OCI-LY3 (cell line): ENCODE measurements around the gene SDHC.

Experiments used
- H2AFZ ChIP-seq: fragments of 200-600, 300-600 bp; shearing (Covaris generic); 2 replicates; pipeline ENCODE4 v1.6.0; 2014; ENCODE audit warnings: antibody characterized with exemption, low read depth, low read length
- H3K27ac ChIP-seq: fragments of 200-600, 300-600 bp; sonication (generic); 2 replicates; pipeline ENCODE4 v1.5.1; 2014; ENCODE audit warnings: mild to moderate bottlenecking, low read length, moderate library complexity, mixed read lengths
- H3K27me3 ChIP-seq: fragments of 200-600, 300-600 bp; sonication (generic); 2 replicates; pipeline ENCODE4 v1.6.1; 2014; ENCODE audit warnings: low read depth, low read length, mixed read lengths
- H3K36me3 ChIP-seq: fragments of 200-600, 300-600 bp; sonication (generic); replicated peaks from 2 replicates; pipeline ENCODE3; 2014; ENCODE audit warnings: low read depth, low read length, mixed read lengths
- H3K4me1 ChIP-seq: fragments of 300-600, 200-600 bp; sonication (generic); 2 replicates; pipeline ENCODE4 v1.6.1; 2014; ENCODE audit warnings: low read length, mixed read lengths
- H3K4me2 ChIP-seq: fragments of 200-600, 300-600 bp; sonication (generic); 2 replicates; pipeline ENCODE4 v1.6.1; 2014; ENCODE audit warnings: low read length, mixed read lengths
- H3K4me3 ChIP-seq: fragments of 300-600, 200-600 bp; sonication (generic); 2 replicates; pipeline ENCODE4 v1.5.1; 2014; ENCODE audit warnings: antibody characterized with exemption, mild to moderate bottlenecking, low read length, moderate library complexity
- H3K79me2 ChIP-seq: fragments of 300-600, 200-600 bp; shearing (Covaris generic); 2 replicates; pipeline ENCODE4 v1.6.1; 2014; ENCODE audit warnings: mild to moderate bottlenecking, low read length, mixed read lengths
- H3K9ac ChIP-seq: fragments of 300-600, 200-600 bp; shearing (Covaris generic); 2 replicates; pipeline ENCODE4 v1.6.0; 2014; ENCODE audit warnings: mild to moderate bottlenecking, low read length, moderate library complexity
- H3K9me3 ChIP-seq: fragments of 200-600, 300-600 bp; shearing (Covaris generic); 2 replicates; pipeline ENCODE4 v1.6.1; 2014; ENCODE audit warnings: low read length, mixed read lengths; ENCODE audit not compliant: insufficient read depth
- H4K20me1 ChIP-seq: fragments of 200-600, 300-600 bp; sonication (generic); 2 replicates; pipeline ENCODE4 v1.6.1; 2016; ENCODE audit warnings: low read length, mixed read lengths; ENCODE audit not compliant: insufficient read depth
- EZH2phosphoT487 ChIP-seq: fragments of 200-600 bp; shearing (Covaris generic); IDR thresholded peaks from 2 replicates; pipeline ENCODE4 v1.6.1; 2018; ENCODE audit warnings: antibody characterized with exemption, mixed run types, low read depth
- TF ChIP-seq, protein P1 (sequence below): fragments of 200-600, 300-600 bp; sonication (generic); IDR thresholded peaks from 2 replicates; pipeline ENCODE4 v1.5.1; 2014; ENCODE audit warnings: antibody characterized with exemption, low read length, low read depth

Gene SDHC

DNA sequence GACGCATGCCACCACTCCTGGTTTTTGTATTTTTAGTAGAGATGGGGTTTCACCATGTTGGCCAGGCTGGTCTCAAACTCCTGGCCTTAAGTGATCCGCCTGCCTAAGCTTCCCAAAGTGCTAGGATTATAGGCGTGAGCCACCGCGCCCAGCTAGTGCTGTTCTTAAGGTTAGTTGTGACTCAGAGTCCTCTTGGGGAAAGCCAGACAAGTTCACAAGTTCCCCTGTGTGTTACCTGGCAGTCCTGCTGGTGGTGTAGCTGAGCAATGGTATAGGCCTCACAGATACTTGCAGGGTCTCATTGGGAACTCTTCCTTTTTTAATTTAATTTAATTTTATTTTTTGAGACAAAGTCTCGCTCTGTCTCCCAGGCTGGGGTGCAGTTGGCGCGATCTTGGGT, 42.9 kb downstream of the SDHC start:
- H3K36me3 ChIP-seq, result peaks cover 12% of the 10 kb centered on the region

DNA sequence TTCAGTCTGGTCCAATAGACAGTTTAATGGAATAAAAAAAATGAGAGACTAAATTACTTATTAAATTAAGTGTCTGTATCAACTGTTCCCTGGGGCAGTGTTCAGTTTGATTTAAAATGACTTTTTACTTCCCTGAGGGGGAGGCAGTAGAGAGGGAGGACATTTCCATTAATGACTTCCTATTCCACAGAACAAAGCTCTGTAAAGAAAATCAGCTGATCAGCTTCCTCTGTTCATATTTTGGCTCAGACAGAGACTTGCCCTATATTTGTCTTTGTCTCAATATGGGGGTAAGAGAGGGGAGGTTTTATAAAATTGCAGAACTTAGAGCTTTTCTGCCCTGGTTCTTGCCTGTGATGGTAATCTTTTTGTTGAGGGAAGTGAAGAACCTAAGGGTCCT, 45.1 kb downstream of the SDHC start:
- Histone ChIP-seq H3K4me2 (no peak overlapping the region), H3K27ac (no peak overlapping the region), H4K20me1 (no peaks in the 10 kb centered on the region; the same call in 1 of the 2 replicates), H3K9ac (no peak overlapping the region), H3K79me2 (no peaks in the 10 kb centered on the region), H3K4me3 (no peak overlapping the region), H3K36me3 (peaks cover 11% of the 10 kb centered on the region), H3K27me3 (no peaks in the 10 kb centered on the region), H2AFZ (no peak overlapping the region), H3K9me3 (no peaks in the 10 kb centered on the region), H3K4me1 (peaks cover 6% of the 10 kb centered on the region; the same call in 1 of the 2 replicates)
- TF ChIP-seq, protein P1, sequence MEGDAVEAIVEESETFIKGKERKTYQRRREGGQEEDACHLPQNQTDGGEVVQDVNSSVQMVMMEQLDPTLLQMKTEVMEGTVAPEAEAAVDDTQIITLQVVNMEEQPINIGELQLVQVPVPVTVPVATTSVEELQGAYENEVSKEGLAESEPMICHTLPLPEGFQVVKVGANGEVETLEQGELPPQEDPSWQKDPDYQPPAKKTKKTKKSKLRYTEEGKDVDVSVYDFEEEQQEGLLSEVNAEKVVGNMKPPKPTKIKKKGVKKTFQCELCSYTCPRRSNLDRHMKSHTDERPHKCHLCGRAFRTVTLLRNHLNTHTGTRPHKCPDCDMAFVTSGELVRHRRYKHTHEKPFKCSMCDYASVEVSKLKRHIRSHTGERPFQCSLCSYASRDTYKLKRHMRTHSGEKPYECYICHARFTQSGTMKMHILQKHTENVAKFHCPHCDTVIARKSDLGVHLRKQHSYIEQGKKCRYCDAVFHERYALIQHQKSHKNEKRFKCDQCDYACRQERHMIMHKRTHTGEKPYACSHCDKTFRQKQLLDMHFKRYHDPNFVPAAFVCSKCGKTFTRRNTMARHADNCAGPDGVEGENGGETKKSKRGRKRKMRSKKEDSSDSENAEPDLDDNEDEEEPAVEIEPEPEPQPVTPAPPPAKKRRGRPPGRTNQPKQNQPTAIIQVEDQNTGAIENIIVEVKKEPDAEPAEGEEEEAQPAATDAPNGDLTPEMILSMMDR, result no peak
- no peak for TF ChIP-seq EZH2phosphoT487

More for the DNA sequence above, 42.9 kb downstream of the SDHC start:
- Histone ChIP-seq H3K27ac (no peak overlapping the region), H3K79me2 (no peaks in the 10 kb centered on the region), H2AFZ (no peak overlapping the region), H3K9me3 (no peaks in the 10 kb centered on the region), H3K4me1 (peaks cover 6% of the 10 kb centered on the region; the same call in 1 of the 2 replicates), H4K20me1 (no peaks in the 10 kb centered on the region; the same call in 1 of the 2 replicates), H3K4me2 (no peak overlapping the region), H3K27me3 (no peaks in the 10 kb centered on the region), H3K4me3 (no peak overlapping the region), H3K9ac (no peak overlapping the region)
- TF ChIP-seq EZH2phosphoT487, result no peak
- TF ChIP-seq, protein P1, result no peak

DNA sequence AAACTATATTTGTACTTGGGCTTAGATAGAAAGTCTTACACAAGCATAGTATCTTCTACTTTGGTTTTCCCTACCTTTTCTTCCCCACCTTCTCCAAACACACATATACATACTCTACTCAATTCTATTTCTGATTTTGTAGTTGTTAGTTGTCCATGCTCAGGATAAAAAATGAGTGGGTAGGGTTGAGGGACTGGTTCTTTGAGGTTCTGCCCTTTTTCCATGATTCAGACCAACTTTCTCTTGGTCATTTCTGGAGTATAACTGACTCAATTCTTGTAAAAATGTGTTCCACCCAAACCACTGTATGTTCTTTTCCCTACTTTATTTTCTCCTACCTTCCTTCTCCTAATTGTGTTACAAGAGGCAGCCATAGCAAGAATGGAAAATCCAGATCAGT, 50.2 kb downstream of the SDHC start:
- Histone ChIP-seq H3K4me1 (peaks cover 9% of the 10 kb centered on the region), H3K4me3 (no peak overlapping the region), H2AFZ (no peak overlapping the region), H3K9ac (no peak overlapping the region), H4K20me1 (no peaks in the 10 kb centered on the region; the same call in 1 of the 2 replicates), H3K9me3 (no peaks in the 10 kb centered on the region), H3K36me3 (peaks cover 17% of the 10 kb centered on the region), H3K27me3 (no peaks in the 10 kb centered on the region), H3K4me2 (no peak overlapping the region), H3K79me2 (no peaks in the 10 kb centered on the region), H3K27ac (no peak overlapping the region)
- TF ChIP-seq, protein P1, result no peak
- no peak for TF ChIP-seq EZH2phosphoT487

DNA sequence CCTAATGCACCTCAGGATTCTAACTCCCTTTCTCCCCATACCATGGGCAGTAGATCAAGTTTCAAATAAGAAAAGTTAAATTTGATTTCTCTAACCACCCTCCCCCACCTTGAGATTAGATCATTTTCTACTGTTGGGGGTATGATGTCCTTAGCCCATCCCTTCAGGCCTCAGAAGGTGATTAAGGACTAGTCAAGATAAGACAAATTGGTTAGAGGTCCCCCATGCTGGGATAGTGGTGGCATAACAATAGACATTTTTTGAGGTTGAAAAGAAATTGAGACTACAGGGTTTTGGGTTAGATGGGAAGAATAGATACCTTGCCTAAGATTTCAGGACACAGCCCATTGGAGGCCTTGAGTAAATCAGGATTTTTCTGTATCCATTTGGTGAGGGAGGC, 51.0 kb downstream of the SDHC start:
- H3K79me2 ChIP-seq, result no peaks in the 10 kb centered on the region
- TF ChIP-seq EZH2phosphoT487, result no peak
- TF ChIP-seq, protein P1, result no peak
- no peak overlapping the region for H3K27ac ChIP-seq
- no peak overlapping the region for H2AFZ ChIP-seq
- no peak overlapping the region for H3K4me3 ChIP-seq
- peaks cover 11% of the 10 kb centered on the region for H3K36me3 ChIP-seq
- H4K20me1 ChIP-seq, result no peaks in the 10 kb centered on the region
- H3K27me3 ChIP-seq, result no peaks in the 10 kb centered on the region
- peaks cover 9% of the 10 kb centered on the region for H3K4me1 ChIP-seq
- H3K9ac ChIP-seq, result no peak overlapping the region
- no peak overlapping the region for H3K4me2 ChIP-seq
- H3K9me3 ChIP-seq, result no peaks in the 10 kb centered on the region
